ENCODE data around the gene CNOT2. TPM values are rescaled to one million over a fixed set of nuclear protein-coding genes. Genes with fewer than 3 reads are reported as not detected.

The CNOT2 gene
- polyA plus RNA-seq, 1 of the 3 experiments (the other 2 are of a cell fraction): 45.3 TPM

GRCh38 chr12:70305794-70306193 lies 62.6 kb downstream of the CNOT2 start (continued):
- no peak for TF ChIP-seq CHD2 (IDR thresholded peaks at IDR 0.05; ENCODE audit: low read length, partially characterized antibody)
- no peak for TF ChIP-seq MAX (IDR thresholded peaks at IDR 0.05; ENCODE audit: low read depth)
- TF ChIP-seq RXRA (IDR thresholded peaks at IDR 0.05; ENCODE audit: borderline replicate concordance, low read depth): no peak

DNA sequence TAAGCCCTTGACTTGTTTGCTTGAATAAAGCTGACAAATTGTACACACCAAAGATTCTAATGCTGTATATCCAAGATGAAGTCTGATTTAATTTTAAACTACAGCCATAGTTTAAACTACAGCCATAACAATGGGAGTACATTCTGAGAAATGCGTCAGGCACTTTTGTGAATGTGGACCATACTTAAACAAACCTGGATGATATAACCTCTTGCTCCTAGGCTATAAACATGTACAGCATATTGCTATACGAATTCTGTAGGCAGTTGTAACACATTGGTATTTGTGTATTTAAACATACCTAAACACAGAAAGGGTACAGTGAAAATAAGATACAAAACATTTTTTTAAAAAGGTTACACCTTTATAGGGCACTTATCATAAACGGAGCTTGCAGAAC lies 63.4 kb downstream of the CNOT2 start:
- Histone ChIP-seq H3K9ac (no peak overlapping the region), H3K4me1 (ENCODE audit: control insufficient read depth in 1 of 2, insufficient read depth in 2 of 2, low read depth in 1 of 2, low read length in 1 of 2) (no peaks in the 10 kb centered on the region; a peak in 1 of 4 replicates), H4K20me1 (ENCODE audit: insufficient read depth) (peaks cover 6% of the 10 kb centered on the region; the same call in 1 of the 2 replicates), H2AFZ (ENCODE audit: low read depth) (no peak overlapping the region), H3K36me3 (replicated peaks in 1 of 2; ENCODE audit: control insufficient read depth in 1 of 2, insufficient read depth in 2 of 2, low read length in 1 of 2) (peaks cover 13% of the 10 kb centered on the region in 2 experiments), H3K9me2 (no peaks in the 10 kb centered on the region), H3K27ac (ENCODE audit: low read depth in 2 of 2, low read length in 1 of 2) (no peak overlapping the region), H3K79me2 (ENCODE audit: insufficient read depth) (peaks cover 82% of the 10 kb centered on the region), H3K4me3 (ENCODE audit: low read depth in 2 of 2, low read length in 1 of 2) (no peak overlapping the region), H3F3A (replicated peaks; ENCODE audit: insufficient read depth) (peaks cover 7% of the 10 kb centered on the region), H3K9me3 (no peaks in the 10 kb centered on the region), H3K27me3 (ENCODE audit: insufficient read depth) (no peaks in the 10 kb centered on the region), H3K4me2 (no peak overlapping the region)
- 92% methylated on average over 3 of the region's 3 CpGs for WGBS (ENCODE audit: low lambda C conversion rate)
- TF ChIP-seq MAX (IDR thresholded peaks at IDR 0.05; ENCODE audit: low read depth) (no peak), GATA2 (CRISPR knock-in tag; IDR thresholded peaks at IDR 0.05) (no peak), MEF2A (IDR thresholded peaks at IDR 0.05; ENCODE audit: borderline replicate concordance, low read depth) (no peak), ELF1 (IDR thresholded peaks at IDR 0.05) (no peak), REST (IDR thresholded peaks at IDR 0.05; ENCODE audit: low read depth, low read length) (no peak), RFX5 (IDR thresholded peaks at IDR 0.05; ENCODE audit: low read length) (no peak), SMC3 (IDR thresholded peaks at IDR 0.05; ENCODE audit: low read depth, low read length) (no peak), MXI1 (IDR thresholded peaks at IDR 0.05; ENCODE audit: low read depth, low read length) (no peak), SIN3A (IDR thresholded peaks at IDR 0.05; ENCODE audit: borderline replicate concordance, low read depth, low read length) (no peak), RXRA (IDR thresholded peaks at IDR 0.05; ENCODE audit: borderline replicate concordance, low read depth) (no peak), EZH2phosphoT487 (IDR thresholded peaks at IDR 0.05; ENCODE audit: borderline replicate concordance, low read depth) (no peak), POLR2AphosphoS5 (IDR thresholded peaks at IDR 0.05; ENCODE audit: low read depth, low read length) (no peak)
- TF ChIP-seq, protein P1, sequence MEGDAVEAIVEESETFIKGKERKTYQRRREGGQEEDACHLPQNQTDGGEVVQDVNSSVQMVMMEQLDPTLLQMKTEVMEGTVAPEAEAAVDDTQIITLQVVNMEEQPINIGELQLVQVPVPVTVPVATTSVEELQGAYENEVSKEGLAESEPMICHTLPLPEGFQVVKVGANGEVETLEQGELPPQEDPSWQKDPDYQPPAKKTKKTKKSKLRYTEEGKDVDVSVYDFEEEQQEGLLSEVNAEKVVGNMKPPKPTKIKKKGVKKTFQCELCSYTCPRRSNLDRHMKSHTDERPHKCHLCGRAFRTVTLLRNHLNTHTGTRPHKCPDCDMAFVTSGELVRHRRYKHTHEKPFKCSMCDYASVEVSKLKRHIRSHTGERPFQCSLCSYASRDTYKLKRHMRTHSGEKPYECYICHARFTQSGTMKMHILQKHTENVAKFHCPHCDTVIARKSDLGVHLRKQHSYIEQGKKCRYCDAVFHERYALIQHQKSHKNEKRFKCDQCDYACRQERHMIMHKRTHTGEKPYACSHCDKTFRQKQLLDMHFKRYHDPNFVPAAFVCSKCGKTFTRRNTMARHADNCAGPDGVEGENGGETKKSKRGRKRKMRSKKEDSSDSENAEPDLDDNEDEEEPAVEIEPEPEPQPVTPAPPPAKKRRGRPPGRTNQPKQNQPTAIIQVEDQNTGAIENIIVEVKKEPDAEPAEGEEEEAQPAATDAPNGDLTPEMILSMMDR (IDR thresholded peaks at IDR 0.05): no peak
- TF ChIP-seq, protein P2, sequence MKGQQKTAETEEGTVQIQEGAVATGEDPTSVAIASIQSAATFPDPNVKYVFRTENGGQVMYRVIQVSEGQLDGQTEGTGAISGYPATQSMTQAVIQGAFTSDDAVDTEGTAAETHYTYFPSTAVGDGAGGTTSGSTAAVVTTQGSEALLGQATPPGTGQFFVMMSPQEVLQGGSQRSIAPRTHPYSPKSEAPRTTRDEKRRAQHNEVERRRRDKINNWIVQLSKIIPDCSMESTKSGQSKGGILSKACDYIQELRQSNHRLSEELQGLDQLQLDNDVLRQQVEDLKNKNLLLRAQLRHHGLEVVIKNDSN (IDR thresholded peaks at IDR 0.05; ENCODE audit: borderline replicate concordance, low read depth): no peak
- TF ChIP-seq, protein P3, sequence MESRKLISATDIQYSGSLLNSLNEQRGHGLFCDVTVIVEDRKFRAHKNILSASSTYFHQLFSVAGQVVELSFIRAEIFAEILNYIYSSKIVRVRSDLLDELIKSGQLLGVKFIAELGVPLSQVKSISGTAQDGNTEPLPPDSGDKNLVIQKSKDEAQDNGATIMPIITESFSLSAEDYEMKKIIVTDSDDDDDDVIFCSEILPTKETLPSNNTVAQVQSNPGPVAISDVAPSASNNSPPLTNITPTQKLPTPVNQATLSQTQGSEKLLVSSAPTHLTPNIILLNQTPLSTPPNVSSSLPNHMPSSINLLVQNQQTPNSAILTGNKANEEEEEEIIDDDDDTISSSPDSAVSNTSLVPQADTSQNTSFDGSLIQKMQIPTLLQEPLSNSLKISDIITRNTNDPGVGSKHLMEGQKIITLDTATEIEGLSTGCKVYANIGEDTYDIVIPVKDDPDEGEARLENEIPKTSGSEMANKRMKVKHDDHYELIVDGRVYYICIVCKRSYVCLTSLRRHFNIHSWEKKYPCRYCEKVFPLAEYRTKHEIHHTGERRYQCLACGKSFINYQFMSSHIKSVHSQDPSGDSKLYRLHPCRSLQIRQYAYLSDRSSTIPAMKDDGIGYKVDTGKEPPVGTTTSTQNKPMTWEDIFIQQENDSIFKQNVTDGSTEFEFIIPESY (IDR thresholded peaks at IDR 0.05; ENCODE audit: borderline replicate concordance, low read depth): no peak
- no peak for DNase-seq
- ChIA-PET POLR2A (no interaction called here), CTCF (no interaction called here)

Data from SK-N-SH (cell line).